Suppressor macrophage (primary cell): Measurements from ENCODE around the gene OR3A3.

ENCODE experiments used
- DNase-seq, 4 experiments: peaks; one replicate each; pipeline ENCODE4 v3.0.0-alpha.2; 2020 to 2022

Gene OR3A3

DNA sequence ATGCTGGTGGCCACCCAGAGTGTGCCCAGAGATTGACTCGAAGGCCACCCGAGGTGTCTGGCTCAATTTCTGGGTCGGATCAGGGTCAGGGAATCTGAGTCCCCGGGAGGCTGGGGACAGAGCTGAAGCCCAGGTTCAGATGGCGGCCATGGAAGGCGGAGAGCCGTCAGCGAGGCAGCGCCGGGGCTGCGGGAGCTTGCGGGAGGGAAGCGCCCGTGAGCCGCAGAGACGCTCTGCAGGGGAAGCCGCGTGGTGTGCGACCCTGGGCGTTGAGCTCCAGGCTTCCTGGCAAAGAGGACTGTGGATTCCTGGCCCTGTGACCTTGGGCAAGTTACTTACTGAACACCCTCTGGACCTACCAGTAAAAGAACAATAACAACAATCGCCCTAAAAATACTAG, 61.0 kb downstream of the OR3A3 start:
- no peak for DNase-seq
